ENCODE measurements around the gene CACNA1C.

The CACNA1C gene

GRCh38 chr12:2332236-2332635 lies 279.4 kb downstream of the CACNA1C start:
- DNase-seq, result peak; percentile 52

GRCh38 chr12:2332947-2333346 lies 280.2 kb downstream of the CACNA1C start:
- peak; percentile 28 for DNase-seq

GRCh38 chr12:2333491-2334195 lies 280.9 kb downstream of the CACNA1C start:
- no peak for DNase-seq

- DNase-seq, result no peak
These were observed 281.5 kb downstream of the CACNA1C start for GRCh38 chr12:2334271-2334670.

GRCh38 chr12:2334689-2335088 lies 281.9 kb downstream of the CACNA1C start:
- DNase-seq, result no peak

- peak; percentile 49 for DNase-seq
These were observed 282.3 kb downstream of the CACNA1C start for GRCh38 chr12:2335109-2335508.

- DNase-seq, result peak; percentile 63
These were observed 282.7 kb downstream of the CACNA1C start for GRCh38 chr12:2335513-2335912.

GRCh38 chr12:2335916-2336315 lies 283.1 kb downstream of the CACNA1C start:
- DNase-seq, result peak; percentile 44

GRCh38 chr12:2336409-2336829 lies 283.6 kb downstream of the CACNA1C start:
- peak; percentile 98 for DNase-seq

GRCh38 chr12:2337031-2338010 lies 284.5 kb downstream of the CACNA1C start:
- DNase-seq, result peak; percentile 14

- no peak for DNase-seq
These were observed 285.6 kb downstream of the CACNA1C start for GRCh38 chr12:2338381-2338780.

GRCh38 chr12:2338991-2339431 lies 286.2 kb downstream of the CACNA1C start:
- peak; percentile 69 for DNase-seq

- no peak for DNase-seq
These were observed 288.4 kb downstream of the CACNA1C start for GRCh38 chr12:2341051-2341751.

GRCh38 chr12:2341871-2342270 lies 289.1 kb downstream of the CACNA1C start:
- peak; percentile 83 for DNase-seq

GRCh38 chr12:2343681-2344080 lies 290.9 kb downstream of the CACNA1C start:
- no peak for DNase-seq

- no peak for DNase-seq
These were observed 291.7 kb downstream of the CACNA1C start for GRCh38 chr12:2344476-2344875.

GRCh38 chr12:2344885-2345284 lies 292.1 kb downstream of the CACNA1C start:
- DNase-seq, result peak; percentile 25

- no peak for DNase-seq
These were observed 293.1 kb downstream of the CACNA1C start for GRCh38 chr12:2345902-2346301.

GRCh38 chr12:2346416-2346815 lies 293.6 kb downstream of the CACNA1C start:
- DNase-seq, result no peak

GRCh38 chr12:2347137-2347843 lies 294.5 kb downstream of the CACNA1C start:
- no peak for DNase-seq

- no peak for DNase-seq
These were observed 295.2 kb downstream of the CACNA1C start for GRCh38 chr12:2347844-2348481.

GRCh38 chr12:2348482-2348852 lies 295.7 kb downstream of the CACNA1C start:
- no peak for DNase-seq
